HG02798 (cell line): ENCODE data around the gene PVR.
"Not testable (repeated sequence)": the region's sequence is repeated elsewhere in the genome, so short reads cannot be mapped to it uniquely, and the experiment has no call there.

Experiments used
- ATAC-seq: cut with Tn5 transposase; IDR thresholded peaks from one replicate; pipeline ENCODE4 v1.9.1; 2021; ENCODE audit warnings: mild to moderate bottlenecking; ENCODE audit not compliant: unreplicated experiment, poor library complexity

PVR gene

GRCh38 chr19:44668985-44669764, 25.5 kb downstream of the PVR start:
- no peak for ATAC-seq

- ATAC-seq, result not testable (repeated sequence)
Observed at GRCh38 chr19:44670027-44670426, 26.3 kb downstream of the PVR start.

- no peak for ATAC-seq
Observed at GRCh38 chr19:44671400-44671799, 27.7 kb downstream of the PVR start, which contains the start of gene CEACAM19. CEACAM19 (plus strand) TSS chr19:44671482; CDS start chr19:44671932, 450 bp downstream.

- no peak for ATAC-seq
Observed at GRCh38 chr19:44672226-44672625, 28.5 kb downstream of the PVR start.

- no peak for ATAC-seq
Observed at GRCh38 chr19:44673510-44673909, 29.8 kb downstream of the PVR start.

- ATAC-seq, result no peak
Observed at GRCh38 chr19:44675521-44675920, 31.8 kb downstream of the PVR start.

GRCh38 chr19:44677019-44677811, 33.5 kb downstream of the PVR start:
- ATAC-seq, result no peak

GRCh38 chr19:44680536-44680935, 36.8 kb downstream of the PVR start:
- no peak for ATAC-seq

GRCh38 chr19:44681992-44682790, 38.5 kb downstream of the PVR start:
- ATAC-seq, result no peak

- no peak for ATAC-seq
Observed at GRCh38 chr19:44682807-44683206, 39.1 kb downstream of the PVR start.

GRCh38 chr19:44683434-44684210, 39.9 kb downstream of the PVR start:
- ATAC-seq, result no peak

GRCh38 chr19:44684396-44684795, 40.7 kb downstream of the PVR start:
- not testable (repeated sequence) for ATAC-seq

- no peak for ATAC-seq
Observed at GRCh38 chr19:44684892-44685863, 41.5 kb downstream of the PVR start.

- ATAC-seq, result no peak
Observed at GRCh38 chr19:44685877-44686276, 42.2 kb downstream of the PVR start.

- no peak for ATAC-seq
Observed at GRCh38 chr19:44686896-44687295, 43.2 kb downstream of the PVR start.

- ATAC-seq, result no peak
Observed at GRCh38 chr19:44687888-44688287, 44.2 kb downstream of the PVR start.

- ATAC-seq, result no peak
Observed at GRCh38 chr19:44689290-44690130, 45.8 kb downstream of the PVR start.

- no peak for ATAC-seq
Observed at GRCh38 chr19:44690131-44690440, 46.4 kb downstream of the PVR start.
